ENCODE results near the gene TMEM150A.

TMEM150A gene

DNA sequence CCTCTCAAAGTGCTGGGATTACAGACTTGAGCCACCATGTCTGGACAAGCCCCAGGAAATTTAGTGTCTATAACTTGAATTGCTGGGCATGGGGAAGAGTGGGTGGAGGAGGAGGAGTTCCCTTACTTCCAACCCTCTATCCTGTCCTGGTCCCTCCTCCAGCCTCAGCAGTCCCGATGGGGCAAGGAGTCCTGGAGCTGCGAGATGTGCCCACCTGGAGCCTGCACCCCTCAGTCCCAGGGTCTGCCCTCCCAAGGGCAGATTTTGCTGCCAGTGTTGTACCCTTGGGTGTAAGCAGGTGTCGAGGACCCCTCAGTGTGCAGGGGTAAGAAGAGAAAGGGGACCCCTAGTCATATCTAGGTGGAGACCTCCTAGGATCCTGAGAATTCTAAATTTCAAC lies 22.3 kb downstream of the TMEM150A start:
- no peaks in the 10 kb centered on the region for H3K9me2 ChIP-seq (replicated peaks; ENCODE audit: insufficient read depth, low read length)
- H3K36me3 ChIP-seq (ENCODE audit: low read length), result no peaks in the 10 kb centered on the region
- H3K27me3 ChIP-seq (ENCODE audit: low read length), result no peaks in the 10 kb centered on the region
- H3K9me3 ChIP-seq (ENCODE audit: insufficient read depth, low read length), result no peaks in the 10 kb centered on the region
- H4K20me1 ChIP-seq (ENCODE audit: low read depth, low read length), result no peaks in the 10 kb centered on the region
- H3K79me2 ChIP-seq (ENCODE audit: insufficient read depth, low read length), result peaks cover 18% of the 10 kb centered on the region
- H3K4me3 ChIP-seq (ENCODE audit: insufficient read depth, low read length, poor library complexity, severe bottlenecking), result no peak overlapping the region
- H3K4me2 ChIP-seq (ENCODE audit: low read depth, low read length, poor library complexity, severe bottlenecking), result no peak overlapping the region
- no peak overlapping the region for H2AFZ ChIP-seq (ENCODE audit: low read depth, low read length, severe bottlenecking)
- H3K9ac ChIP-seq (ENCODE audit: low read length), result no peak overlapping the region
- H3F3A ChIP-seq (ENCODE audit: insufficient read depth), result no peaks in the 10 kb centered on the region; the same call in 1 of the 2 replicates
- no peak overlapping the region for H3K27ac ChIP-seq (ENCODE audit: low read depth, low read length)
- TF ChIP-seq, protein P1, sequence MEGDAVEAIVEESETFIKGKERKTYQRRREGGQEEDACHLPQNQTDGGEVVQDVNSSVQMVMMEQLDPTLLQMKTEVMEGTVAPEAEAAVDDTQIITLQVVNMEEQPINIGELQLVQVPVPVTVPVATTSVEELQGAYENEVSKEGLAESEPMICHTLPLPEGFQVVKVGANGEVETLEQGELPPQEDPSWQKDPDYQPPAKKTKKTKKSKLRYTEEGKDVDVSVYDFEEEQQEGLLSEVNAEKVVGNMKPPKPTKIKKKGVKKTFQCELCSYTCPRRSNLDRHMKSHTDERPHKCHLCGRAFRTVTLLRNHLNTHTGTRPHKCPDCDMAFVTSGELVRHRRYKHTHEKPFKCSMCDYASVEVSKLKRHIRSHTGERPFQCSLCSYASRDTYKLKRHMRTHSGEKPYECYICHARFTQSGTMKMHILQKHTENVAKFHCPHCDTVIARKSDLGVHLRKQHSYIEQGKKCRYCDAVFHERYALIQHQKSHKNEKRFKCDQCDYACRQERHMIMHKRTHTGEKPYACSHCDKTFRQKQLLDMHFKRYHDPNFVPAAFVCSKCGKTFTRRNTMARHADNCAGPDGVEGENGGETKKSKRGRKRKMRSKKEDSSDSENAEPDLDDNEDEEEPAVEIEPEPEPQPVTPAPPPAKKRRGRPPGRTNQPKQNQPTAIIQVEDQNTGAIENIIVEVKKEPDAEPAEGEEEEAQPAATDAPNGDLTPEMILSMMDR (IDR thresholded peaks at IDR 0.05; ENCODE audit: insufficient read depth, low read length, poor library complexity, severe bottlenecking), result no peak
- no peak for TF ChIP-seq EZH2phosphoT487 (conservative IDR thresholded peaks at IDR 0.05; ENCODE audit: low read length)

DNA sequence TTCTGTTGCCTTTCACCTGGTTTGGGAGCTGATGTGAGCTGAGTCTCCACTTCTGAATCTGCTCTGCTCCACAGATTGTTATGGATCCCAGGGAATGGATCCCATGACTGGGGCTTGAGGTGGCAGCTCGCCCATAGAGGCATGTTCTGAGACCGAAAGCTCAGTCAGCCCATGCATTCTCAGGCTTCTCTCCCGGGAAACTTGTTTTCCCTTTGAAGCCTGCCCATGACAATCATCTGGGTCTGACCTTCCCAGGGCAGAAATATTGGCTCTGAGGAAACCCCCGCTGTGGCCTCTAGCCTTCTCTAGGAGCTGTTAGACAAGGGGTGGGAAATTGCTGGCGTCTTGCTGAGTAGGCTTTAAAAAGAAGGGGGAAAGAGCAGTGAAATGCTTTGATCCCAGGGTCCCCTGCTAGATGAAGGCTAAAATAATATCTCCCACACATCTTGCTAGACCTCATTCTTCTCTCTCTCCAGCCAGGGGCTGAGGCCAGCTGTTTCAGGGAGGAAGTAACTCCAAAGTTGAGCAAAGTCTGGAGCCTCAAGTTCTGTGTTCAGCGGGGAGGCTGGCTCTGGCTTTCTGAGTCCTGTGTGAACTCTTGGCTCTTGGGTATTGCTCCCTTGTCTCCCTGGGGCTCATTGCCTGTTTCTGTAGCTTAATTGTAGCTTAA lies 23.1 kb downstream of the TMEM150A start:
- Histone ChIP-seq H3F3A (ENCODE audit: insufficient read depth) (no peaks in the 10 kb centered on the region; the same call in 1 of the 2 replicates), H3K9ac (ENCODE audit: low read length) (peak overlapping the region; percentile 78), H3K9me3 (ENCODE audit: insufficient read depth, low read length) (no peaks in the 10 kb centered on the region), H3K4me2 (ENCODE audit: low read depth, low read length, poor library complexity, severe bottlenecking) (peak overlapping the region; percentile 90), H3K79me2 (ENCODE audit: insufficient read depth, low read length) (peaks cover 18% of the 10 kb centered on the region), H3K27ac (ENCODE audit: low read depth, low read length) (no peak overlapping the region), H3K4me3 (ENCODE audit: insufficient read depth, low read length, poor library complexity, severe bottlenecking) (no peak overlapping the region), H3K27me3 (ENCODE audit: low read length) (no peaks in the 10 kb centered on the region), H4K20me1 (ENCODE audit: low read depth, low read length) (no peaks in the 10 kb centered on the region), H3K36me3 (ENCODE audit: low read length) (no peaks in the 10 kb centered on the region), H2AFZ (ENCODE audit: low read depth, low read length, severe bottlenecking) (no peak overlapping the region), H3K9me2 (replicated peaks; ENCODE audit: insufficient read depth, low read length) (no peaks in the 10 kb centered on the region)
- no peak for TF ChIP-seq EZH2phosphoT487 (conservative IDR thresholded peaks at IDR 0.05; ENCODE audit: low read length)
- TF ChIP-seq, protein P1 (IDR thresholded peaks at IDR 0.05; ENCODE audit: insufficient read depth, low read length, poor library complexity, severe bottlenecking), result no peak

DNA sequence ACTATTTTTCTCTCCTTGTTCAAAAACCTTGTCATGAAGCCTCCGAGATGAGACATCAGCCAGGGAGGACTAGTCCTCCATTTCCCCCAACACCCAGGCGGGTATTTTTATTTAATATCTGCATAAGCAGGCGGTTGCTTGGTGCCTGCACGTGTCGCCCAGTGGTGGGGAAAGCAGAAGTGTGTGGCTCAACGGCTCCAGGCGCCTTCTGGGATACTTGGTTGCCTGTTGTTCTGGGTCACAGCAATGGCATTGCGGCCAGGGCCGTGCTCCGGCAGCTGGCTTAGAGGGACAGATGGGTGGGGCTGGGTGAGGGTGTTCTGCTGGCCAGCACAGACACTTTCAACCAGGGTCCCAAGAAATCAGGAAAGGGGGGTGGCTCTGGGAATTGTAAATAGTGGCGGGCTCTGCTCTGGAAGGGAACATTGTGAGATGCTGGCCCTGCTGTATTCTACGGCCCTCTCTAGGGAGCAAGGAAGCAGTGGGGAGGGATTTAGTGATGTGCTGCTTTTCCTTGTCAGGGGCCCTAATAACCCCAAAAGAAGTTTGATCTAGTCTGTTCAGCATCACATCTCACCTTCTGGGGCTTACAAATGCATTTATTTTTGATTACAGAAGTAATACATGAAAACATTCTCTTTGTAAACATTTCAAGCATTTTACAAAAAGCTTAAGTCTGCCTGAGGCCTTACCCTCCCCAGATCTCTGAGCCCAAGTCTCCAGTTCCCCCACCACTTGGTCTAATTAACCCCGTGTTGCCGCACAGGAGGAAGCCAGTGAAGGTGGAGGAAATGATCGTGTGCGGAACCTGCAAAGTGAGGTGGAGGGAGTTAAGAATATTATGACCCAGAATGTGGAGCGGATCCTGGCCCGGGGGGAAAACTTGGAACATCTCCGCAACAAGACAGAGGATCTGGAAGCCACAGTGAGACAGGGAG lies 24.0 kb downstream of the TMEM150A start:
- Histone ChIP-seq H3K27ac (ENCODE audit: low read depth, low read length) (peak overlapping the region; percentile 59), H3K79me2 (ENCODE audit: insufficient read depth, low read length) (peaks cover 18% of the 10 kb centered on the region), H2AFZ (ENCODE audit: low read depth, low read length, severe bottlenecking) (peak overlapping the region; percentile 81), H3K4me3 (ENCODE audit: insufficient read depth, low read length, poor library complexity, severe bottlenecking) (peak overlapping the region; percentile 71), H3K9me2 (replicated peaks; ENCODE audit: insufficient read depth, low read length) (no peaks in the 10 kb centered on the region), H3F3A (ENCODE audit: insufficient read depth) (no peaks in the 10 kb centered on the region; the same call in 1 of the 2 replicates), H4K20me1 (ENCODE audit: low read depth, low read length) (no peaks in the 10 kb centered on the region), H3K27me3 (ENCODE audit: low read length) (no peaks in the 10 kb centered on the region), H3K36me3 (ENCODE audit: low read length) (no peaks in the 10 kb centered on the region), H3K9ac (ENCODE audit: low read length) (peak overlapping the region; percentile 78), H3K9me3 (ENCODE audit: insufficient read depth, low read length) (no peaks in the 10 kb centered on the region), H3K4me2 (ENCODE audit: low read depth, low read length, poor library complexity, severe bottlenecking) (peak overlapping the region; percentile 90)
- TF ChIP-seq, protein P1 (IDR thresholded peaks at IDR 0.05; ENCODE audit: insufficient read depth, low read length, poor library complexity, severe bottlenecking), result no peak
- TF ChIP-seq EZH2phosphoT487 (conservative IDR thresholded peaks at IDR 0.05; ENCODE audit: low read length), result no peak
